HepG2 (cell line): ENCODE results near the gene TXNIP. TPM values are rescaled to one million over a fixed set of nuclear protein-coding genes. Genes with fewer than 3 reads are reported as not detected.

Experiments
- ATAC-seq: fragments of 200-7000 bp; cut with Tn5 transposase; 3 replicates; pipeline ENCODE4 v1.9.1; 2020; ENCODE audit warnings: mild to moderate bottlenecking, moderate library complexity
- BruUV-seq: library from RNA; stranded (reverse); fragments of 400-500 nt; replicated peaks from 2 replicates; lab custom pipeline; 2021; lab: Mats Ljungman, UMichigan
- CTCF ChIA-PET: fragments of 300-600 bp; formaldehyde crosslinking; extraction: SDS; loops from one replicate; lab custom pipeline; 2021; ENCODE audit warnings: low total read pairs, inconsistent platforms, low intra/inter-chr PET ratio; lab: Yijun Ruan, JAX
- POLR2A ChIA-PET: fragments of 350-600 bp; sonication (Branson Sonifier 250); formaldehyde crosslinking; loops from one replicate; lab custom pipeline; 2020; ENCODE audit warnings: antibody characterized with exemption, inconsistent platforms; lab: Yijun Ruan, JAX
- DNase-seq: peaks from one replicate; pipeline ENCODE4 v3.0.0-alpha.2; 2015; ENCODE audit warnings: low spot score
- FAIRE-seq: peaks from 3 replicates; lab custom pipeline; 2011; peaks lifted over from hg19 to GRCh38; lab: Jason Lieb, UNC
- H2AFZ ChIP-seq: one replicate; pipeline ENCODE4 v1.6.1; 2011; ENCODE audit warnings: low read length, inconsistent platforms
- H3K27ac ChIP-seq: fragments of 300-600 bp; 3 replicates; pipeline ENCODE4 v1.8.0; 2011; ENCODE audit warnings: mixed run types, mild to moderate bottlenecking, mixed read lengths, low read length, inconsistent platforms; ENCODE audit not compliant: insufficient read depth; ENCODE audit errors: extremely low read length
- H3K27me3 ChIP-seq, 2 experiments: fragments of 200-600 bp in 1 of 2; 2 replicates in 1 of 2; 3 replicates in 1 of 2; pipeline versions ENCODE4 v1.6.0 to v1.8.0; 2011; ENCODE audit warnings: low read length in 2 of 2, mild to moderate bottlenecking in 2 of 2, moderate library complexity in 2 of 2, inconsistent platforms in 1 of 2; ENCODE audit not compliant: insufficient read depth in 2 of 2, control insufficient read depth in 1 of 2
- H3K36me3 ChIP-seq, 2 experiments: fragments of 200-600 bp in 1 of 2; replicated peaks in 1 of 2; 2 replicates in 1 of 2; 3 replicates in 1 of 2; pipeline versions ENCODE4 v1.5.1 to v1.8.0; 2011; ENCODE audit warnings: low read length in 2 of 2, inconsistent platforms in 1 of 2; ENCODE audit not compliant: insufficient read depth in 2 of 2, control insufficient read depth in 1 of 2
- H3K4me1 ChIP-seq: 2 replicates; pipeline ENCODE4 v1.5.1; 2012; ENCODE audit warnings: low read length, inconsistent platforms; ENCODE audit not compliant: insufficient read depth
- H3K4me2 ChIP-seq: 2 replicates; pipeline ENCODE4 v1.6.0; 2011; ENCODE audit warnings: low read depth, low read length, inconsistent platforms
- H3K4me3 ChIP-seq, 3 experiments: fragments of 200-600 bp in 1 of 3; sonication (generic), shearing (Covaris generic) in 1 of 3; replicated peaks in 1 of 3; 2 replicates each; pipeline ENCODE4 v1.5.1; 2011 to 2016; ENCODE audit warnings: low read length in 3 of 3, inconsistent platforms in 2 of 3, low read depth in 2 of 3, mild to moderate bottlenecking in 2 of 3, control low read depth in 1 of 3, mixed read lengths in 1 of 3; ENCODE audit not compliant: insufficient read depth in 1 of 3
- H3K79me2 ChIP-seq: one replicate; pipeline ENCODE4 v1.6.1; 2011; ENCODE audit warnings: low read length, inconsistent platforms; ENCODE audit not compliant: insufficient read depth
- H3K9ac ChIP-seq: 2 replicates; pipeline ENCODE4 v1.6.0; 2011; ENCODE audit warnings: mild to moderate bottlenecking, low read depth, low read length, inconsistent platforms; ENCODE audit not compliant: insufficient read depth
- H3K9me3 ChIP-seq: 2 replicates; pipeline ENCODE4 v1.5.1; 2012; ENCODE audit warnings: mild to moderate bottlenecking, low read length
- H4K20me1 ChIP-seq: 2 replicates; pipeline ENCODE4 v1.6.0; 2011; ENCODE audit warnings: inconsistent platforms, mild to moderate bottlenecking, low read length, moderate library complexity; ENCODE audit not compliant: insufficient read depth
- NFYB ChIP-seq: sonication (generic); formaldehyde crosslinking; IDR thresholded peaks from 2 replicates; pipeline ENCODE4 v1.4.0; 2020; ENCODE audit warnings: missing genetic modification reagents
- NPAS2 ChIP-seq: sonication (generic); formaldehyde crosslinking; IDR thresholded peaks from 2 replicates; pipeline ENCODE4 v1.8.0; 2022; ENCODE audit warnings: mild to moderate bottlenecking, missing genetic modification reagents, borderline replicate concordance
- PHF21A ChIP-seq: sonication (generic); formaldehyde crosslinking; IDR thresholded peaks from 2 replicates; pipeline ENCODE4 v1.5.0; 2020; ENCODE audit warnings: mild to moderate bottlenecking, missing genetic modification reagents
- RARG ChIP-seq: sonication (generic); formaldehyde crosslinking; IDR thresholded peaks from 2 replicates; pipeline ENCODE4 v1.4.0; 2020; ENCODE audit warnings: low read depth, mild to moderate bottlenecking, missing genetic modification reagents
- ZNF235 ChIP-seq: sonication (generic); formaldehyde crosslinking; IDR thresholded peaks from 2 replicates; pipeline ENCODE4 v1.8.1; 2023; ENCODE audit warnings: mild to moderate bottlenecking, missing genetic modification reagents, borderline replicate concordance
- WGBS: methylation state at CpG from one replicate; pipeline ENCODE4 v1.1.6; 2017; ENCODE audit warnings: low lambda C conversion rate; 5-methylcytosine and 5-hydroxymethylcytosine counted together
- in situ Hi-C: cut with HindIII; loops from 2 replicates; pipeline ENCODE4 v1.10.0; 2017; ENCODE audit warnings: low pct_unique_long_range_greater_than_20kb; ENCODE audit not compliant: extremely low pct_ligation_motif_present
- intact Hi-C: fragments of 100-400 bp; cut with micrococcal nuclease; formaldehyde crosslinking; loops from one replicate; pipeline ENCODE4 v1.10.0; 2022; ENCODE audit not compliant: unreplicated experiment
- polyA plus RNA-seq, 8 experiments: library from polyadenylated mRNA; depleted of rRNA in 3 of 8; stranded (reverse) in 7 of 8; unstranded in 1 of 8; fragments of >200 nt; fragmentation: Illumina TruSeq in 4 of 8; extraction: Trizol in 4 of 8; gene quantifications; 2 replicates each; pipeline versions ENCODE4 v1.2.1 to v1.2.3, GENCODE V29; 2011 to 2016; ENCODE audit warnings: low read depth in 4 of 8, missing spikeins in 1 of 8, mixed read lengths in 1 of 8; ENCODE audit not compliant: insufficient read depth in 1 of 8
- total RNA-seq, 5 experiments: library from RNA; depleted of rRNA; stranded (reverse); fragments of >200 nt; fragmentation: Illumina TruSeq; extraction: Trizol; gene quantifications; 2 replicates each; pipeline ENCODE4 v1.2.3, GENCODE V29; 2016; ENCODE audit warnings: low read depth in 1 of 5
- TF ChIP-seq, protein P1 (sequence below): sonication (generic); formaldehyde crosslinking; conservative IDR thresholded peaks from 2 replicates; pipeline ENCODE4 v1.8.0; 2022; ENCODE audit warnings: low read depth, missing genetic modification reagents

Gene TXNIP
- total and polyA plus RNA-seq, 2 of the 13 experiments (the other 11 are each of a cell fraction or from before 2014, with no cell fraction given) = 24.4 to 237 TPM

DNA sequence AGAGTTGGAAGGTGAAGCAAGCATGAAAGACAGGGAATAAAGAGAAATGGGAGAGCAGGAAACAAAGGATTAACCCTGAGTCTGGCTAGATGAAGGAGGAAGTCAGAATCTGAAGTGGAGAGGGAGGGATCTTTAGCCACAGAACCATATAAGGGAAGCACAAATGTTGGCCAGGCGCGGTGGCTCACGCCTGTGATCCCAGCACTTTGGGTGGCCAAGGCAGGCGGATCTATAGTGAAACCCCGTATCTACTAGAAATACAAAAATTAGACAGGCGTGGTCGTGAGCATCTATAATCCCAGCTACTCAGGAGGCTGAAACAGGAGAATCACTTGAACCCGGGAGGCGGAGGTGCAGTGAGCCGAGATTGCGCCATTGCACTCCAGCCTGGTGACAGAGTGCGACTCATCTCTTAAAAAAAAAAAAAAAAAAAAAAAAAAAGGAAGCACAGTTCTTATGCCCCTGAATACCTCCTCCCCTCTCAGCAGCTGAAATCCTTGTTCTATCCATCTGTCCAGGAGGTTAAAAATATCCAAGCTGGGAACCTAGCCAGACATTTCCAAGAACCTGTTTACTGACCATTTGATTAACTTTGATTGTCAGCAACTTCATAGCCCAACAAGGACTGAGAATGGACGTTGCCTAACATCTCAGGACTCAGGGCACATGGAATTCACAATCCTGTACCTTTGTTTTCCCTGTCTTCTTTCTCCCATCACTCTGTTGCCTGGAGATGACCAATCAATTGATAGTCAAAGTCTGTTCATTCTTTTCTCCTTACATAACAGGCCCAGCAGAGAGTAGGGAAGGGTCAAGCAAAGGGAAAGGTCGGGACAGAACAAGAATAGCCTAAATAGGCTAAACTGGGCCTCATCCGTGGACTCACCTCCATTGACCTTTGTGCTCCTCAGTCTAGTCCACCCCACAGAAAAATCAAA lies 10.6 kb downstream of the TXNIP start (continued):
- TF ChIP-seq NFYB (CRISPR knock-in tag) = 0 out of 2 replicates have a peak, but pooled peaks have one; percentile 36
- TF ChIP-seq, protein P1, sequence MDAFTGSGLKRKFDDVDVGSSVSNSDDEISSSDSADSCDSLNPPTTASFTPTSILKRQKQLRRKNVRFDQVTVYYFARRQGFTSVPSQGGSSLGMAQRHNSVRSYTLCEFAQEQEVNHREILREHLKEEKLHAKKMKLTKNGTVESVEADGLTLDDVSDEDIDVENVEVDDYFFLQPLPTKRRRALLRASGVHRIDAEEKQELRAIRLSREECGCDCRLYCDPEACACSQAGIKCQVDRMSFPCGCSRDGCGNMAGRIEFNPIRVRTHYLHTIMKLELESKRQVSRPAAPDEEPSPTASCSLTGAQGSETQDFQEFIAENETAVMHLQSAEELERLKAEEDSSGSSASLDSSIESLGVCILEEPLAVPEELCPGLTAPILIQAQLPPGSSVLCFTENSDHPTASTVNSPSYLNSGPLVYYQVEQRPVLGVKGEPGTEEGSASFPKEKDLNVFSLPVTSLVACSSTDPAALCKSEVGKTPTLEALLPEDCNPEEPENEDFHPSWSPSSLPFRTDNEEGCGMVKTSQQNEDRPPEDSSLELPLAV (CRISPR knock-in tag) = no peak
- no peak for TF ChIP-seq NPAS2 (CRISPR knock-in tag)
- no peak for TF ChIP-seq RARG (CRISPR knock-in tag)
- TF ChIP-seq, all 625 proteins: peak for 41

DNA sequence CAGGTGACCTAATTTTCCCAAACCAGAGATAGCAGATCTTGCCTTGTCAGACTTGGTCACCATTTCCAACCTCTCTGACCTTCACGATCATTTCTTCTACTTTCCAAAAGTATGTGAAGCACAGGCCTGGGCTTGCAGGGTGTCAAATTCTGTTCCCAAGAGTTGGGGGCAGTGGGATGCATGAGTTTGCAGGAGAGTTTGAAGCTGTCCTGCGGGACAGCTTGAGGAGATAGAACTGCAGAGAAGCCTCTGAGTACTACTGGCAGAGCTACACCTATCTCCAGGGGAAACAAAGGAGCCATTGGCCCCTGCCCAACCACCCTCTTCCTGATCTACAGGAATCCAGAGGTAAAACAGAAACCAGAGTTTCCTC lies 11.3 kb downstream of the TXNIP start:
- no peaks in the 10 kb centered on the region for H3K27me3 ChIP-seq
- ATAC-seq = peak; percentile 19
- intact Hi-C loops (loop anchor here (2.0 kb wide), 1 partner anchor 14 kb away; no protein-coding TSS in a partner anchor), in situ Hi-C loops (no loop called here)
- no peaks in the 10 kb centered on the region for H3K9me3 ChIP-seq
- BruUV-seq = no TSS peak
- H2AFZ ChIP-seq = peak overlapping the region; percentile 11
- no peaks in the 10 kb centered on the region for H4K20me1 ChIP-seq
- H3K79me2 ChIP-seq = no peaks in the 10 kb centered on the region
- TF ChIP-seq PHF21A = 0 out of 2 replicates have a peak, but pooled peaks have one; percentile 2
- TF ChIP-seq ZNF235 (CRISPR knock-in tag) = no peak
- H3K4me2 ChIP-seq = peak overlapping the region; percentile 79
- H3K4me1 ChIP-seq = peaks cover 76% of the 10 kb centered on the region
- ChIA-PET POLR2A (interaction anchor here (1.0 to 2.1 kb wide), 2 partner anchors 20 to 58 kb away, joined by 3 to 7 read pairs; partner anchors contain the start of genes ANKRD34A, POLR3GL and RBM8A), CTCF (no interaction called here)
- 35% methylated on average over 2 of the region's 2 CpGs for WGBS
- no peak overlapping the region for H3K27ac ChIP-seq
- FAIRE-seq = peak; percentile 50
- no peak for DNase-seq
- no peak overlapping the region for H3K9ac ChIP-seq
- H3K36me3 ChIP-seq = no peaks in the 10 kb centered on the region
- peak overlapping the region in 2 of 3 experiments; percentile 11 to 51; a peak in 3 of 6 replicates for H3K4me3 ChIP-seq
